Cardiac atrium fibroblast (primary cell): ENCODE results near the gene IGFL2. TPM values are rescaled to one million over a fixed set of nuclear protein-coding genes. Genes with fewer than 3 reads are reported as not detected.

Source experiments
- total RNA-seq: library from RNA; depleted of rRNA; stranded (reverse); fragments of >200 nt; gene quantifications from 2 replicates; pipeline ENCODE4 v1.2.3, GENCODE V29; 2015

IGFL2 gene
- not detected in 2 replicates for total RNA-seq

GRCh38 chr19:46147791-46148288, at the start of gene IGFL2:
Gene IGFL2, plus strand, starts transcription at chr19:46148238. Its CDS starts 41 bp downstream, at chr19:46148279.

GRCh38 chr19:46124638-46125115, 23.4 kb upstream of the IGFL2 start, which contains the start of gene IGFL3:
Gene IGFL3, minus strand, starts transcription at chr19:46124688. Its CDS starts 39 bp downstream, at chr19:46124649.

Other genes with a start within 250 kb of the IGFL2 start
- gene MYPOP, start 245.6 kb upstream of the IGFL2 start, total RNA-seq, result 1.6 and 2.1 TPM in 2 replicates
- gene NANOS2, start 233.5 kb upstream of the IGFL2 start, total RNA-seq, result not detected in 2 replicates
- gene NOVA2, start 174.4 kb upstream of the IGFL2 start, total RNA-seq, result 0.32 and 0.90 TPM in 2 replicates
- 6.1 and 6.8 TPM in 2 replicates for gene CCDC61, start 152.8 kb upstream of the IGFL2 start, total RNA-seq
- not detected in 2 replicates for gene PGLYRP1, start 125.2 kb upstream of the IGFL2 start, total RNA-seq
- not detected in 2 replicates for gene IGFL4, start 107.2 kb upstream of the IGFL2 start, total RNA-seq
- not detected in 2 replicates for gene IGFL3, start 23.6 kb upstream of the IGFL2 start, total RNA-seq
- not detected in 2 replicates for gene IGFL1, start 81.5 kb downstream of the IGFL2 start, total RNA-seq
- gene HIF3A, start 148.8 kb downstream of the IGFL2 start, total RNA-seq, result 18.8 and 20.4 TPM in 2 replicates
- 74.5 and 74.6 TPM in 2 replicates for gene PPP5C, start 198.8 kb downstream of the IGFL2 start, total RNA-seq